NCI-H345 treated with DMSO at 0.1 percent for 48 hours (cell line): ENCODE results near the gene DHDH.

Source experiments
- DNase-seq: peaks from one replicate; lab custom pipeline; 2025; ENCODE audit not compliant: unreplicated experiment; lab: John Stamatoyannopoulos, UW

Gene DHDH

GRCh38 chr19:48991011-48991609 is 57.6 kb downstream of the DHDH start:
- DNase-seq: no peak

GRCh38 chr19:48991873-48992580 is 58.5 kb downstream of the DHDH start:
- no peak for DNase-seq

GRCh38 chr19:48992581-48993174 is 59.2 kb downstream of the DHDH start:
- no peak for DNase-seq

- peak; percentile 91 for DNase-seq
Measured at GRCh38 chr19:48993175-48994034, 59.9 kb downstream of the DHDH start, which contains the start of the genes GYS1 and RUVBL2. Gene GYS1 (minus strand): TSS chr19:48993309. CDS start chr19:48993112, 197 bp downstream. Gene RUVBL2 (plus strand): TSS chr19:48993887. CDS start chr19:48993912, 25 bp downstream.

GRCh38 chr19:48994035-48994386 is 60.5 kb downstream of the DHDH start:
- DNase-seq: no peak
